Measurements from ENCODE around the gene MANSC1. TPM values are rescaled to one million over a fixed set of nuclear protein-coding genes. Genes with fewer than 3 reads are reported as not detected.

MANSC1 gene
- total and polyA plus RNA-seq, 9 of the 15 experiments (the other 6 are each of a cell fraction or from before 2014, with no cell fraction given) = 0.76 to 8.6 (median 3.1) TPM

DNA sequence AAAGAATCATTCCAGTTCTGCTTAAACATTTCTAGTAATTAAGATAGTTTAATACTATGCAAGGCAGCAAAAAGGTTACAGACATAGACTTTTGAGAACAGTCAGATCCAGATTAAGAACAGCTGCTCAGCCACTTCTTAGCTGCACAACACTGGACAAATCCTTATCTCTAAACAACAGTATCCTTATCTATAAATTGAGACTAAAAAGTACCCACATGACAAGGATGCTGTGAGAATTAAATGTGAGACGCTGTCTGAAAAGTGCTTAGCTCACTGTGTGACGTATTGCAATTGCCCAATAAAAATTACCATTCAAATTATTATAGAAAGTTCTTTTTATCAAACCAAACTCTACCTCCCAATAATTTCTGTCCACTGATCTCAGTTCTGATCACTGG, 42.4 kb upstream of the MANSC1 start (continued):
- TF ChIP-seq ZNF12 (CRISPR knock-in tag; IDR thresholded peaks at IDR 0.05) (no peak), EP400 (IDR thresholded peaks at IDR 0.05) (no peak), CBX3 (IDR thresholded peaks at IDR 0.05; ENCODE audit: borderline replicate concordance in 1 of 2, low read length in 2 of 2) (no peak), DLX4 (CRISPR knock-in tag; IDR thresholded peaks at IDR 0.05) (no peak), ZNF133 (CRISPR knock-in tag; IDR thresholded peaks at IDR 0.05) (no peak), NEUROD1 (IDR thresholded peaks at IDR 0.05; ENCODE audit: borderline replicate concordance, low read depth, low read length, partially characterized antibody) (no peak), TRIM24 (IDR thresholded peaks at IDR 0.05) (no peak), MCM3 (IDR thresholded peaks at IDR 0.05) (no peak), ESRRA (IDR thresholded peaks at IDR 0.05; ENCODE audit: borderline replicate concordance, low read depth) (no peak; the same call in 1 of the 2 replicates), SRSF1 (IDR thresholded peaks at IDR 0.05; ENCODE audit: low read depth, low read length) (no peak), PURB (CRISPR knock-in tag; IDR thresholded peaks at IDR 0.05; ENCODE audit: low read depth) (no peak), RUNX1 (IDR thresholded peaks at IDR 0.05; ENCODE audit: low read depth) (no peak), STAG1 (CRISPR knock-in tag; IDR thresholded peaks at IDR 0.05; ENCODE audit: borderline replicate concordance) (no peak), SMAD3 (CRISPR knock-in tag; conservative IDR thresholded peaks at IDR 0.05) (no peak), ILF3 (IDR thresholded peaks at IDR 0.05; ENCODE audit: borderline replicate concordance) (no peak), ZNF184 (CRISPR knock-in tag; IDR thresholded peaks at IDR 0.05) (no peak), ZNF507 (tag; conservative IDR thresholded peaks at IDR 0.05) (no peak), TRIM25 (IDR thresholded peaks at IDR 0.05; ENCODE audit: borderline replicate concordance) (no peak), ZNF232 (CRISPR knock-in tag; IDR thresholded peaks at IDR 0.05) (no peak), XRCC3 (IDR thresholded peaks at IDR 0.05) (no peak), ZNF311 (CRISPR knock-in tag; IDR thresholded peaks at IDR 0.05) (no peak), DNMT1 (IDR thresholded peaks at IDR 0.05) (no peak), CXXC5 (CRISPR knock-in tag; IDR thresholded peaks at IDR 0.05) (no peak), TFAP4 (CRISPR knock-in tag; IDR thresholded peaks at IDR 0.05; ENCODE audit: borderline replicate concordance) (no peak; the same call in 1 of the 2 replicates)
- TF ChIP-seq, protein P1, sequence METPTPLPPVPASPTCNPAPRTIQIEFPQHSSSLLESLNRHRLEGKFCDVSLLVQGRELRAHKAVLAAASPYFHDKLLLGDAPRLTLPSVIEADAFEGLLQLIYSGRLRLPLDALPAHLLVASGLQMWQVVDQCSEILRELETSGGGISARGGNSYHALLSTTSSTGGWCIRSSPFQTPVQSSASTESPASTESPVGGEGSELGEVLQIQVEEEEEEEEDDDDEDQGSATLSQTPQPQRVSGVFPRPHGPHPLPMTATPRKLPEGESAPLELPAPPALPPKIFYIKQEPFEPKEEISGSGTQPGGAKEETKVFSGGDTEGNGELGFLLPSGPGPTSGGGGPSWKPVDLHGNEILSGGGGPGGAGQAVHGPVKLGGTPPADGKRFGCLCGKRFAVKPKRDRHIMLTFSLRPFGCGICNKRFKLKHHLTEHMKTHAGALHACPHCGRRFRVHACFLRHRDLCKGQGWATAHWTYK (CRISPR knock-in tag; IDR thresholded peaks at IDR 0.05) = no peak
- TF ChIP-seq, protein P2, sequence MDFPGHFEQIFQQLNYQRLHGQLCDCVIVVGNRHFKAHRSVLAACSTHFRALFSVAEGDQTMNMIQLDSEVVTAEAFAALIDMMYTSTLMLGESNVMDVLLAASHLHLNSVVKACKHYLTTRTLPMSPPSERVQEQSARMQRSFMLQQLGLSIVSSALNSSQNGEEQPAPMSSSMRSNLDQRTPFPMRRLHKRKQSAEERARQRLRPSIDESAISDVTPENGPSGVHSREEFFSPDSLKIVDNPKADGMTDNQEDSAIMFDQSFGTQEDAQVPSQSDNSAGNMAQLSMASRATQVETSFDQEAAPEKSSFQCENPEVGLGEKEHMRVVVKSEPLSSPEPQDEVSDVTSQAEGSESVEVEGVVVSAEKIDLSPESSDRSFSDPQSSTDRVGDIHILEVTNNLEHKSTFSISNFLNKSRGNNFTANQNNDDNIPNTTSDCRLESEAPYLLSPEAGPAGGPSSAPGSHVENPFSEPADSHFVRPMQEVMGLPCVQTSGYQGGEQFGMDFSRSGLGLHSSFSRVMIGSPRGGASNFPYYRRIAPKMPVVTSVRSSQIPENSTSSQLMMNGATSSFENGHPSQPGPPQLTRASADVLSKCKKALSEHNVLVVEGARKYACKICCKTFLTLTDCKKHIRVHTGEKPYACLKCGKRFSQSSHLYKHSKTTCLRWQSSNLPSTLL (IDR thresholded peaks at IDR 0.05) = no peak

All from K562 (cell line).